ELR (cell line): Measurements from ENCODE around the gene SUN2.

Experiments used
- DNase-seq: peaks from one replicate; pipeline ENCODE4 v3.0.0-alpha.2; 2015; ENCODE audit warnings: low read depth

SUN2 gene

GRCh38 chr22:38716271-38716670 is 39.5 kb downstream of the SUN2 start:
- no peak for DNase-seq

GRCh38 chr22:38715852-38716251 is 39.9 kb downstream of the SUN2 start:
- no peak for DNase-seq

GRCh38 chr22:38715176-38715764 is 40.5 kb downstream of the SUN2 start:
- no peak for DNase-seq

GRCh38 chr22:38713921-38714320 is 41.9 kb downstream of the SUN2 start:
- no peak for DNase-seq

- no peak for DNase-seq
Observed at GRCh38 chr22:38712486-38713207, 43.2 kb downstream of the SUN2 start.

- DNase-seq = no peak
Observed at GRCh38 chr22:38710866-38711265, 44.9 kb downstream of the SUN2 start.

GRCh38 chr22:38710351-38710750 is 45.4 kb downstream of the SUN2 start:
- no peak for DNase-seq

- no peak for DNase-seq
Observed at GRCh38 chr22:38709306-38709705, 46.5 kb downstream of the SUN2 start.

- DNase-seq = no peak
Observed at GRCh38 chr22:38707984-38708383, 47.8 kb downstream of the SUN2 start.

- peak; percentile 85 for DNase-seq
Observed at GRCh38 chr22:38707346-38707745, 48.5 kb downstream of the SUN2 start.

- peak; percentile 28 for DNase-seq
Observed at GRCh38 chr22:38706901-38707195, 49.0 kb downstream of the SUN2 start.

GRCh38 chr22:38706101-38706900 is 49.5 kb downstream of the SUN2 start:
- DNase-seq = peak; percentile 56

GRCh38 chr22:38705235-38706100 is 50.3 kb downstream of the SUN2 start, which contains the start of gene GTPBP1:
Gene GTPBP1 (plus strand): TSS chr22:38705944. CDS start chr22:38705956, 12 bp downstream.
- DNase-seq = peak; percentile 100

- peak; percentile 17 for DNase-seq
Observed at GRCh38 chr22:38704654-38705234, 51.1 kb downstream of the SUN2 start.

GRCh38 chr22:38700789-38701628 is 54.8 kb downstream of the SUN2 start, which contains the start of gene JOSD1:
Gene JOSD1 (minus strand): TSS chr22:38700943. CDS start chr22:38699987, 956 bp downstream.
- DNase-seq = peak; percentile 96

GRCh38 chr22:38700270-38700788 is 55.5 kb downstream of the SUN2 start:
- peak; percentile 78 for DNase-seq

GRCh38 chr22:38699784-38700183 is 56.0 kb downstream of the SUN2 start:
- peak; percentile 73 for DNase-seq

- peak; percentile 8 for DNase-seq
Observed at GRCh38 chr22:38699143-38699542, 56.7 kb downstream of the SUN2 start.

- DNase-seq = peak; percentile 7
Observed at GRCh38 chr22:38698407-38699094, 57.2 kb downstream of the SUN2 start.
